Fibroblast of villous mesenchyme (primary cell): ENCODE measurements around the gene OST4. TPM values are rescaled to one million over a fixed set of nuclear protein-coding genes. Genes with fewer than 3 reads are reported as not detected.

Source experiments
- DNase-seq: peaks from one replicate; pipeline ENCODE4 v3.0.0-alpha.2; 2010; ENCODE audit warnings: low read depth
- H3K4me3 ChIP-seq: 2 replicates; pipeline ENCODE4 v1.5.1; 2011; ENCODE audit warnings: low read depth, mild to moderate bottlenecking, low read length
- total RNA-seq: library from RNA; depleted of rRNA; stranded (reverse); fragments of >200 nt; gene quantifications from 2 replicates; pipeline ENCODE4 v1.2.3, GENCODE V29; 2012
- TF ChIP-seq, protein P1 (sequence below): IDR thresholded peaks from 2 replicates; pipeline ENCODE4 v1.5.1; 2012; ENCODE audit warnings: low read depth, mild to moderate bottlenecking, low read length; ENCODE audit not compliant: insufficient read depth

The OST4 gene
- total RNA-seq, 1 donor, result 282 TPM

DNA sequence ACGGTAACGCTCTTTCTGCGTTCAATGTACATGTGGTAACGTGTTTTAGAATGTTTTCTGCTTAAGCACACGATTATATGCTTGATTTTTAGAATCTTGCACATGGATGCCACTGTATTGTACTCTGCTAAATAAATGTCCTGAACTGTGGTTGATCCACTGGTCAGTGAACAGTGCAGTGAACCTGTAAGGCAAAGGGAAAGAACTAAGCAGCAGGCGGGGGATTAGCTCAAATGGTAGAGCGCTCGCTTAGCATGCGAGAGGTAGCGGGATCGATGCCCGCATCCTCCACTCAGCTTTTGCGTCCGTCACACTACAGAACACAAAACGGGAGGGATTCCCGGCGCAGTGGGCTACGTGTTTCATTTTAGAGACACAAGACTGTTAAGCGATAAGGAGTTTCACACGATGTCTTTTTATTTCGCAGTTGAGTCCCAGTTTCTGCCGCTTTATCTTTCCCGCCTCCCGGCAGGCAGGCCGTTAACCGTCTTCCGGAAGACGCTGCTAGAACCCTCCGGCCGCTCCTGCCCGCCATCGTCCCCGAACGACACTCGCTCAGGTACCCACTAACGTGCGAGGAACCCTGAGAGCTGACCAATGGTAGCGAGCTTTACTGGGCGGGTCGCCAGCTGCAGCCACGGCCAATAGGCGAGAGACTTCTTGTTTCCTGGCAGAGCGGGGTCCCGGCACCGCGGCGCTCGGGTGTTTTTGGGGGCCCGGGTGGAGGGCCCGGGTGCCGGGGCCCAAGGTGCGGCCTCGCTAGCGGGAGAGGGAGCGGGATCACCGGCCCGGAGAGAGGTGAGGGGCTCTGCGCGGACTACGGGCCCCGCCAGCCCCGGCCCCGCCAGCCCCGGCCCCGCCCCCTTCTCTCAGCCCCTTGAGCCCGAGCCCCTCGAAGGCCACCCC lies 20.2 kb downstream of the OST4 start, which contains the start of gene AGBL5:
AGBL5 (plus strand) TSS at position 673 of the 906 bp plus-strand sequence. CDS start 1,291 bp downstream, outside the sequence.
- peak; percentile 94 for DNase-seq
- TF ChIP-seq, protein P1, sequence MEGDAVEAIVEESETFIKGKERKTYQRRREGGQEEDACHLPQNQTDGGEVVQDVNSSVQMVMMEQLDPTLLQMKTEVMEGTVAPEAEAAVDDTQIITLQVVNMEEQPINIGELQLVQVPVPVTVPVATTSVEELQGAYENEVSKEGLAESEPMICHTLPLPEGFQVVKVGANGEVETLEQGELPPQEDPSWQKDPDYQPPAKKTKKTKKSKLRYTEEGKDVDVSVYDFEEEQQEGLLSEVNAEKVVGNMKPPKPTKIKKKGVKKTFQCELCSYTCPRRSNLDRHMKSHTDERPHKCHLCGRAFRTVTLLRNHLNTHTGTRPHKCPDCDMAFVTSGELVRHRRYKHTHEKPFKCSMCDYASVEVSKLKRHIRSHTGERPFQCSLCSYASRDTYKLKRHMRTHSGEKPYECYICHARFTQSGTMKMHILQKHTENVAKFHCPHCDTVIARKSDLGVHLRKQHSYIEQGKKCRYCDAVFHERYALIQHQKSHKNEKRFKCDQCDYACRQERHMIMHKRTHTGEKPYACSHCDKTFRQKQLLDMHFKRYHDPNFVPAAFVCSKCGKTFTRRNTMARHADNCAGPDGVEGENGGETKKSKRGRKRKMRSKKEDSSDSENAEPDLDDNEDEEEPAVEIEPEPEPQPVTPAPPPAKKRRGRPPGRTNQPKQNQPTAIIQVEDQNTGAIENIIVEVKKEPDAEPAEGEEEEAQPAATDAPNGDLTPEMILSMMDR, result no peak
- peak within 1 kb of the TSS; percentile 88 for H3K4me3 ChIP-seq

DNA sequence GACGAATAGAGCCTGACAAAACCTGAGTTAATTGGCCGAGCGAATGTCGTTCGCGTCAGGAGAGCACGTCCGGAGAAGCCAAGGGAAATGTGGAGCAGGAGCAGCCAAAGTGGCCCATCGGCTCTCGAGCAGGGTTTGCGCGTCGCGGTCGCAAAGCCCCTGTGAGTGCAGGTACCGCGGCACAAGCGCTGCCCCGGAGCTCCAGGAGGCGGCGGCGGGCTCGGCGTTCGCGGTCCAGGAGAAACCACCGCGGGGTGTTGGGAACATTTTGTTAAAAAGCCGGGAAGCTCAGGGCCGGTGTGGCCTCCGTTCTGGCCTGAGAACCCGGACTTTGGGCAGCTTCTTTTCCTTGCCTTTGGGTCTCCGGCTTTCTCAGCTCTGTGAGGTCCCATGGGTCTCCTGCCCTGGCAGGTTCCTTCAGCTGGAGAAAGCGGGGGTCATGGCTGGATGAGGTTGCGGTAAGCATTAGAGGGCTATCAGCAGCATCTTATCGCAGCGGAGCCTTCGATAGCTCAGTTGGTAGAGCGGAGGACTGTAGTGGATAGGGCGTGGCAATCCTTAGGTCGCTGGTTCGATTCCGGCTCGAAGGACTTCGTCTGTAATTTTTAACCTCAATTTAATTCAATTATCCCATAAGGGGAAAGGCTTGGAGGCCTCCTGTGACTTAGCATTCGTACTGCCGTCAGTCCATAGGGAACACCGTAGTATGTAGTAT lies 21.0 kb downstream of the OST4 start:
- TF ChIP-seq, protein P1, result peak; percentile 41
- peak; percentile 95 for DNase-seq
- peak overlapping the region; percentile 88 for H3K4me3 ChIP-seq

DNA sequence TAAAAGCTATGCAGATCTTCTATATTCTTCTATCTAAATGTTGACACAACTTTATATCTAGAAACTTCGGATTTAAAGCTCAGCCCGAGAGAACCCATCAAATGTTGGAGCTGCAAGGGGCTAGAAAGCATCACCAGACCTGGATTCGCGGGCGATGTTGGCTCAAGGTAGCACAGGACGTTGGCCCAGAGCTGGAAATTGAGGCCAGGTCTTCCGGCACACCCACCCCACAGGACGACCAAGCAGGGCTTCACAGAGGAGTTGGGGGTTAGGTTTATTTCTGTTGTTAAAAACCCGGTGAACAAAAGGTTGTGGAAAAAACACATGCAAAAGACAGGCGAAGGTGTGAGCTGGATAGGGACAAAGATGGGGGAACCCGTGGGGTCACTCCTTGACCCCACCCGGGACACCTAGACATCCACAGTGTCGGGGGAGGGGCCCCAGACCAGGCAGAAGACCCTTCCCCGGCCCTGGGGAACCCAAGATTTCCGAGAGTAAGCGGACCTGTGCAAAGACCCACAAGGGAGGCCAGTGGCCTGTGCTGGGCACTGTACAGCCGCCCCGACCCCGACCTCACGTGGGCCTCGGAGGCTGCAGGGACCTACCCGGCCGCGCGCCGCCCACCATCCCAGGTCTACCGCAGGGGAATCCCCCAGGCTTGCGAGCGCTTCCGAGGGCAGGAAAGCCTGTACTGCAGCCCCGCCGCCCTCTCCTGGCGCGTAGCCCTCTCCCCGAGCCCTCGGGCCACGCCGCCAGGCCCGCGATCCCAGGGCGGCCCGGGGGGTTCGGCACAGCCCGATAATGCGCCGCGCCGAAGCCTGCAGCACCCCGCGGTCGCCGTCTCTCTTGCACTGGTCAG lies 21.8 kb downstream of the OST4 start:
- DNase-seq, result no peak
- peak overlapping the region; percentile 88 for H3K4me3 ChIP-seq
- TF ChIP-seq, protein P1, result no peak

DNA sequence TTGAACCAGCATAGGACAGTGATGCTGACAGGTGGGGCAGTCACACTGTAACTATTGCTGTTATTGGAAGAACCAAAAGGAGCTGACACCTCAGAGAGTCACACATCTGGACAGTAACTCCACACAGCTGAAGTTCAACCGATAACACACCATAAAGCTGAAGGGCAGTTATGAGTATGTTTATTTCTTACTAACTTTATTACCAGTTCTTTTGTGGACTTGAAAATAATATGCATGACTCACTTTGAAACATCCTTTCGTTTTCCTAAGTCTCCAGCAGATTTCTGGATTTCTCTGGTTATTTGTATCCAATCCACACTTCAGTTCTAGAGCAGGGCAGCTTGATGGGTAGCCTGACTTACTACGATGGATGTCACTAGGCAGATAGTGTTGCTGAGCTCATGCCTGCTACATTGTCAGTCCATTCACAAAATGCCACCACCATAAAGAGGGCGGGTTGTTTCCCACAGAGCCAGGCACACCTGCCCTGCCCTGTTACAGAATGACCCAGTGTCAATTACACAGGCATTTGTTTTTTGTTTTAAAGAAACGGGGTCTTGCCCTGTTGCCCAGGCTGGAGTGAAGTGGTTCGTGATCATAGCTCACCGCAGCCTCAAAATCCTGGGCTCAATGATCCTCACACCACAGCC lies 28.3 kb downstream of the OST4 start:
- TF ChIP-seq, protein P1, result no peak
- peak; percentile 89 for DNase-seq

DNA sequence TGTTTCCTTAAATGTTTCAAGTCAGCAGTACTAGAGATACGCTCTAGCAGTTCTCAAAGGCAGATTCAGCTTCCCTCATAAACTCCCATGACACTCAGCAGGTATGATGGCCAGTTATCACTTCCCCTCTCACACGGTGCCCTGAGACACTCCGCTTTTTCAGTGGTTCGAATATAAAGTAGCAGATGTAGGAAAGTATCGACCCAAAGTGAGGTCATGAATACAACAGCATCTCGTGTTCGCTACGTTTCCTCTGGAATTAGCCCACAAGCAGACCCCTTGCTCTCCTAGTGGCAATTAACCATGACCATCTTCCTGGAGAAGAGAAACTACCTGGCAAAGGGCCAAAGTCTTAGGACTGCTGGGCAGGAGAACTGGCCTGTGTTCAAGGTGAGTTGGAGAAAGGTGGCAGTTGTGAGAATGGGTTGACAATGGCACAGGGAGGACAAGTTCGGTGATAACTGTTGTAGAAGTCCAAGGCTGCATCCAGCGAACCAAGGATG lies 29.2 kb downstream of the OST4 start:
- H3K4me3 ChIP-seq, result no peak overlapping the region
- peak; percentile 20 for DNase-seq
- TF ChIP-seq, protein P1, result no peak

More for the DNA sequence above, 28.3 kb downstream of the OST4 start:
- no peak overlapping the region for H3K4me3 ChIP-seq
